GM23338 (cell line): ENCODE measurements around the gene MORC3.

Experiments
- CREB1 ChIP-seq: fragments of 250-450 bp; sonication (Bioruptor Pico); IDR thresholded peaks from 2 replicates; pipeline ENCODE4 v1.5.0; 2020; ENCODE audit warnings: low read depth, mild to moderate bottlenecking, moderate library complexity
- CTCF ChIP-seq, 2 experiments: fragments of 200-600 bp in 1 of 2; sonication (generic) in 1 of 2; conservative IDR thresholded peaks; 2 replicates each; pipeline versions ENCODE4 v1.5.1 to v1.6.1; 2016 to 2017; ENCODE audit warnings: antibody characterized with exemption in 2 of 2, low read depth in 2 of 2, mild to moderate bottlenecking in 2 of 2, moderate library complexity in 1 of 2
- EZH2 ChIP-seq: fragments of 200-600 bp; sonication (generic); IDR thresholded peaks from one replicate; pipeline ENCODE4 v1.8.0; 2017; ENCODE audit warnings: antibody characterized with exemption, mild to moderate bottlenecking, low read depth; ENCODE audit not compliant: unreplicated experiment
- EZH2phosphoT487 ChIP-seq: fragments of 200-600 bp; sonication (generic); IDR thresholded peaks from one replicate; pipeline ENCODE4 v1.8.1; 2018; ENCODE audit warnings: antibody characterized with exemption; ENCODE audit not compliant: unreplicated experiment
- JUNB ChIP-seq: IDR thresholded peaks from one replicate; pipeline ENCODE4 v1.6.1; 2016; ENCODE audit warnings: antibody characterized with exemption; ENCODE audit not compliant: unreplicated experiment
- NANOG ChIP-seq: IDR thresholded peaks from 2 replicates; pipeline ENCODE4 v1.6.1; 2016; ENCODE audit warnings: antibody characterized with exemption, borderline replicate concordance
- POLR2AphosphoS5 ChIP-seq: IDR thresholded peaks from 2 replicates; pipeline ENCODE4 v1.6.1; 2016; ENCODE audit warnings: antibody characterized with exemption, low read depth
- REST ChIP-seq: IDR thresholded peaks from one replicate; pipeline ENCODE4 v1.6.1; 2018; ENCODE audit warnings: antibody characterized with exemption; ENCODE audit not compliant: unreplicated experiment
- STAT1 ChIP-seq: IDR thresholded peaks from one replicate; pipeline ENCODE4 v1.6.1; 2016; ENCODE audit warnings: antibody characterized with exemption; ENCODE audit not compliant: unreplicated experiment

- TF ChIP-seq EZH2phosphoT487 (no peak), CTCF (conservative IDR thresholded peaks at IDR 0.05; ENCODE audit: low read depth in 2 of 2) (no peak), EZH2 (no peak), POLR2AphosphoS5 (no peak), CREB1 (CRISPR knock-in tag) (no peak), NANOG (no peak), JUNB (no peak), REST (no peak), STAT1 (no peak)
These were observed 99.2 kb downstream of the MORC3 start for GRCh38 chr21:36419241-36419640.
